Measurements from ENCODE around the gene FLCN.

FLCN gene

DNA sequence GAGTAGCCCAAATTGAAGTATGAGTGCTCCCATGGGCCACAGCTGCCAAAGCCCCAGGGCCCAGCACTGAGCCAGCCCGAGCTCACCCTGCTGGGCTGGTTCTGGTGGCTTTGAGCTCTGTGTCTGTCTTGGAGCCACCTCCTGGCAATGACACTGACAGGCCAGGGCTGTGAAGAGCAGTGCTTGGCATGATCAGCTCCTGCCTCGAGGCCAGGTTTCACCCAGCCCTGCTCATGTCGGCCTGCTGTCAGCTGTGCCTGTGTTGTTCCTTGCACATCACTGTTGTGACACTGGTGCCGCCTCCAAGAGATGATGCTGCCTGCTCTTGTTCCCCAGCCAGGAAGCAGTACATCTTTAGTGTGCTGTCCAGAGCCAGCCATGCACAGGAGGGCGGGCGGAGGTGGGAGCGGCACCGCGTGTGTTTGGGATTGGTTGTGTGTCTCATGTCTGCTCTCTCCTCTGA is 56.8 kb downstream of the FLCN start:
- ATAC-seq, result no peak
- no peak for TF ChIP-seq ZNF565 (CRISPR knock-in tag; conservative IDR thresholded peaks at IDR 0.05; ENCODE audit: low read depth)
- TF ChIP-seq TCF4 (CRISPR knock-in tag; IDR thresholded peaks at IDR 0.05; ENCODE audit: borderline replicate concordance), result no peak
- no peak for TF ChIP-seq OSR1 (CRISPR knock-in tag; IDR thresholded peaks at IDR 0.05)
- TF ChIP-seq ZNF8 (CRISPR knock-in tag; IDR thresholded peaks at IDR 0.05), result no peak
- TF ChIP-seq, protein P1, sequence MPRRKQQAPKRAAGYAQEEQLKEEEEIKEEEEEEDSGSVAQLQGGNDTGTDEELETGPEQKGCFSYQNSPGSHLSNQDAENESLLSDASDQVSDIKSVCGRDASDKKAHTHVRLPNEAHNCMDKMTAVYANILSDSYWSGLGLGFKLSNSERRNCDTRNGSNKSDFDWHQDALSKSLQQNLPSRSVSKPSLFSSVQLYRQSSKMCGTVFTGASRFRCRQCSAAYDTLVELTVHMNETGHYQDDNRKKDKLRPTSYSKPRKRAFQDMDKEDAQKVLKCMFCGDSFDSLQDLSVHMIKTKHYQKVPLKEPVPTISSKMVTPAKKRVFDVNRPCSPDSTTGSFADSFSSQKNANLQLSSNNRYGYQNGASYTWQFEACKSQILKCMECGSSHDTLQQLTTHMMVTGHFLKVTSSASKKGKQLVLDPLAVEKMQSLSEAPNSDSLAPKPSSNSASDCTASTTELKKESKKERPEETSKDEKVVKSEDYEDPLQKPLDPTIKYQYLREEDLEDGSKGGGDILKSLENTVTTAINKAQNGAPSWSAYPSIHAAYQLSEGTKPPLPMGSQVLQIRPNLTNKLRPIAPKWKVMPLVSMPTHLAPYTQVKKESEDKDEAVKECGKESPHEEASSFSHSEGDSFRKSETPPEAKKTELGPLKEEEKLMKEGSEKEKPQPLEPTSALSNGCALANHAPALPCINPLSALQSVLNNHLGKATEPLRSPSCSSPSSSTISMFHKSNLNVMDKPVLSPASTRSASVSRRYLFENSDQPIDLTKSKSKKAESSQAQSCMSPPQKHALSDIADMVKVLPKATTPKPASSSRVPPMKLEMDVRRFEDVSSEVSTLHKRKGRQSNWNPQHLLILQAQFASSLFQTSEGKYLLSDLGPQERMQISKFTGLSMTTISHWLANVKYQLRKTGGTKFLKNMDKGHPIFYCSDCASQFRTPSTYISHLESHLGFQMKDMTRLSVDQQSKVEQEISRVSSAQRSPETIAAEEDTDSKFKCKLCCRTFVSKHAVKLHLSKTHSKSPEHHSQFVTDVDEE (CRISPR knock-in tag; IDR thresholded peaks at IDR 0.05), result no peak
- no peak for TF ChIP-seq TOX (CRISPR knock-in tag; IDR thresholded peaks at IDR 0.05; ENCODE audit: borderline replicate concordance)
- TF ChIP-seq, protein P2, sequence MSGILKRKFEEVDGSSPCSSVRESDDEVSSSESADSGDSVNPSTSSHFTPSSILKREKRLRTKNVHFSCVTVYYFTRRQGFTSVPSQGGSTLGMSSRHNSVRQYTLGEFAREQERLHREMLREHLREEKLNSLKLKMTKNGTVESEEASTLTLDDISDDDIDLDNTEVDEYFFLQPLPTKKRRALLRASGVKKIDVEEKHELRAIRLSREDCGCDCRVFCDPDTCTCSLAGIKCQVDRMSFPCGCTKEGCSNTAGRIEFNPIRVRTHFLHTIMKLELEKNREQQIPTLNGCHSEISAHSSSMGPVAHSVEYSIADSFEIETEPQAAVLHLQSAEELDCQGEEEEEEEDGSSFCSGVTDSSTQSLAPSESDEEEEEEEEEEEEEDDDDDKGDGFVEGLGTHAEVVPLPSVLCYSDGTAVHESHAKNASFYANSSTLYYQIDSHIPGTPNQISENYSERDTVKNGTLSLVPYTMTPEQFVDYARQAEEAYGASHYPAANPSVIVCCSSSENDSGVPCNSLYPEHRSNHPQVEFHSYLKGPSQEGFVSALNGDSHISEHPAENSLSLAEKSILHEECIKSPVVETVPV (CRISPR knock-in tag; IDR thresholded peaks at IDR 0.05), result no peak
- TF ChIP-seq PPARA (CRISPR knock-in tag; IDR thresholded peaks at IDR 0.05; ENCODE audit: borderline replicate concordance), result no peak
- TF ChIP-seq ZFP3 (CRISPR knock-in tag; IDR thresholded peaks at IDR 0.05), result no peak
- no peak for TF ChIP-seq ZC3H10 (CRISPR knock-in tag; IDR thresholded peaks at IDR 0.05)
- no peak for TF ChIP-seq ZNF70 (CRISPR knock-in tag; IDR thresholded peaks at IDR 0.05)
- no peak for TF ChIP-seq BACH2 (CRISPR knock-in tag; IDR thresholded peaks at IDR 0.05; ENCODE audit: borderline replicate concordance)
- TF ChIP-seq, protein P3, sequence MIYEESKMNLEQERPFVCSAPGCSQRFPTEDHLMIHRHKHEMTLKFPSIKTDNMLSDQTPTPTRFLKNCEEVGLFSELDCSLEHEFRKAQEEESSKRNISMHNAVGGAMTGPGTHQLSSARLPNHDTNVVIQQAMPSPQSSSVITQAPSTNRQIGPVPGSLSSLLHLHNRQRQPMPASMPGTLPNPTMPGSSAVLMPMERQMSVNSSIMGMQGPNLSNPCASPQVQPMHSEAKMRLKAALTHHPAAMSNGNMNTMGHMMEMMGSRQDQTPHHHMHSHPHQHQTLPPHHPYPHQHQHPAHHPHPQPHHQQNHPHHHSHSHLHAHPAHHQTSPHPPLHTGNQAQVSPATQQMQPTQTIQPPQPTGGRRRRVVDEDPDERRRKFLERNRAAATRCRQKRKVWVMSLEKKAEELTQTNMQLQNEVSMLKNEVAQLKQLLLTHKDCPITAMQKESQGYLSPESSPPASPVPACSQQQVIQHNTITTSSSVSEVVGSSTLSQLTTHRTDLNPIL (CRISPR knock-in tag; IDR thresholded peaks at IDR 0.05; ENCODE audit: low read depth), result no peak

DNA sequence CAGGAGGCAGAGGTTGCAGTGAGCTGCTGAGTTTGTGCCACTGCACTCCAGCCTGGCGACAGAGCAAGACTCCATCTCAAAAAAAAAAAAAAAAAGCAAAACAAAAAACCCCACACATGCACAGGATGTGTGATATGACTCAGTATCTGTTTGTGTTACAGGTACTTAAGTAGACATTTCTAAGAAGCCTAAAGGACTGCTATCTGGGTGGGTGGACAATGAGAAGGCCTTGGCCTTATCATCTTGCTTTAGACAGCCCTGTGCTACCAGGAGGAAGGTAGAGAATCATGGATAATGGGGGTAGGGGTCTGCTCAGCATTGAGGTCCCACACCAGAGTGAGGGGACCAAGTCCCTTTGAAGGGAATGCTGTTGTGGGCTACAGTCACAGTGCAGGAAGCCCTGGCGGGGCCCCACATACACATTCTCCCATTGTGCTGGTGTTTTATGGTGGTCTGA is 57.6 kb downstream of the FLCN start:
- ATAC-seq, result no peak
- TF ChIP-seq, protein P4, sequence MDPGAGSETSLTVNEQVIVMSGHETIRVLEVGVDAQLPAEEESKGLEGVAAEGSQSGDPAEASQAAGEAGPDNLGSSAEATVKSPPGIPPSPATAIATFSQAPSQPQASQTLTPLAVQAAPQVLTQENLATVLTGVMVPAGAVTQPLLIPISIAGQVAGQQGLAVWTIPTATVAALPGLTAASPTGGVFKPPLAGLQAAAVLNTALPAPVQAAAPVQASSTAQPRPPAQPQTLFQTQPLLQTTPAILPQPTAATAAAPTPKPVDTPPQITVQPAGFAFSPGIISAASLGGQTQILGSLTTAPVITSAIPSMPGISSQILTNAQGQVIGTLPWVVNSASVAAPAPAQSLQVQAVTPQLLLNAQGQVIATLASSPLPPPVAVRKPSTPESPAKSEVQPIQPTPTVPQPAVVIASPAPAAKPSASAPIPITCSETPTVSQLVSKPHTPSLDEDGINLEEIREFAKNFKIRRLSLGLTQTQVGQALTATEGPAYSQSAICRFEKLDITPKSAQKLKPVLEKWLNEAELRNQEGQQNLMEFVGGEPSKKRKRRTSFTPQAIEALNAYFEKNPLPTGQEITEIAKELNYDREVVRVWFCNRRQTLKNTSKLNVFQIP (CRISPR knock-in tag; IDR thresholded peaks at IDR 0.05; ENCODE audit: borderline replicate concordance, low read depth), result no peak
- TF ChIP-seq SNAI2 (CRISPR knock-in tag; IDR thresholded peaks at IDR 0.05) (no peak), TOX (CRISPR knock-in tag; IDR thresholded peaks at IDR 0.05; ENCODE audit: borderline replicate concordance) (no peak), ISL1 (CRISPR knock-in tag; IDR thresholded peaks at IDR 0.05) (no peak), ARNTL (CRISPR knock-in tag; IDR thresholded peaks at IDR 0.05; ENCODE audit: borderline replicate concordance, low read depth) (no peak), ZC3H10 (CRISPR knock-in tag; IDR thresholded peaks at IDR 0.05) (no peak)
- TF ChIP-seq, protein P3 (CRISPR knock-in tag; IDR thresholded peaks at IDR 0.05; ENCODE audit: low read depth), result no peak
- TF ChIP-seq, protein P5, sequence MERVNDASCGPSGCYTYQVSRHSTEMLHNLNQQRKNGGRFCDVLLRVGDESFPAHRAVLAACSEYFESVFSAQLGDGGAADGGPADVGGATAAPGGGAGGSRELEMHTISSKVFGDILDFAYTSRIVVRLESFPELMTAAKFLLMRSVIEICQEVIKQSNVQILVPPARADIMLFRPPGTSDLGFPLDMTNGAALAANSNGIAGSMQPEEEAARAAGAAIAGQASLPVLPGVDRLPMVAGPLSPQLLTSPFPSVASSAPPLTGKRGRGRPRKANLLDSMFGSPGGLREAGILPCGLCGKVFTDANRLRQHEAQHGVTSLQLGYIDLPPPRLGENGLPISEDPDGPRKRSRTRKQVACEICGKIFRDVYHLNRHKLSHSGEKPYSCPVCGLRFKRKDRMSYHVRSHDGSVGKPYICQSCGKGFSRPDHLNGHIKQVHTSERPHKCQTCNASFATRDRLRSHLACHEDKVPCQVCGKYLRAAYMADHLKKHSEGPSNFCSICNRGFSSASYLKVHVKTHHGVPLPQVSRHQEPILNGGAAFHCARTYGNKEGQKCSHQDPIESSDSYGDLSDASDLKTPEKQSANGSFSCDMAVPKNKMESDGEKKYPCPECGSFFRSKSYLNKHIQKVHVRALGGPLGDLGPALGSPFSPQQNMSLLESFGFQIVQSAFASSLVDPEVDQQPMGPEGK (CRISPR knock-in tag; IDR thresholded peaks at IDR 0.05; ENCODE audit: borderline replicate concordance), result no peak
- TF ChIP-seq, protein P2 (CRISPR knock-in tag; IDR thresholded peaks at IDR 0.05), result no peak
- TF ChIP-seq, protein P1 (CRISPR knock-in tag; IDR thresholded peaks at IDR 0.05), result no peak
